Measurements from ENCODE around the gene SLC39A13.
A peak's percentile ranks its signal among the peaks of the same experiment; 100 is the strongest.

The SLC39A13 gene

DNA sequence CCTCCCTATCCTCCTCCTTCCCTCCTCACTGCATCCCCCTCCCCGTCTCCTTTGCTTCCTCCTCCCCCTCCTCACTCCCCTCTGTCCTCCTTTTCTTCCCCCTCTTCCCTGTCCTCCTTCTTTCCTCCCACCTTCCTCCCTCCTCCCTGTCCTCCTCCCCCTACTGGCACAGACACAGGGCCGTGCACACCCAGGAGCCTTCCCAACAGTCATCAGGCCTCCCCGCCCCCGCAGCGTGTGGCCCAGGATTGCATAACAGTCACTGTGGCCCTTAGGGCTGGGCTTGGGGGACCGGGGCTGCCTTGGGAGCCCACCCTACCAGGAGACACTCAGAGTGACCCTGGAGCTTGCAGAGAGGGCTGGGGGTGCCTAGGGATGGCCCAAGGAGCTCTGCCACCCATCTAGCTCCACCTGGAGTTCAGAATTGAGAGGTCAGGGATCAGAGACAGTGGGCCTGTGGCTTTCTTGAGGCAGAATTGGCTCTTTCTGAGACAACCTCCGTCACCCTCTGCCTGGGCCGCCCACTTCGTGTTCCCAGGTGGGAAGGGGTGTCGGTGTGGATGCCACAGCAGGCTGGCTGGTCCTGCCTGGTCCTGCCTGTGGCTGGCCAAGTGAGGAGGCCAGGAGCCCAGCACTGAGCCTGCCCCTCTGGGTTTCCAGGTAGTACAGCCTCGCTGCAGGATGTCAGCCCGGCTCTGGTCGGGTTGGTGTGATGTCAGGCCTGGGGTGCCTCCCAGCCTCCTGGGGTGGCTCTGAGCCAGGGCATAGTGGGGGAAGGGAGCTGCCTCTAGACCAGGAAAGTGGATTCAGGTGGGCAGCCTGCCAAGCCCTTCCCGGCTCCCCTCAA, 31.6 kb upstream of the SLC39A13 start:
- peak overlapping the region; percentile 72; the same call in 1 of the 2 replicates for H3K4me3 ChIP-seq (ENCODE audit: low read length)
- no peak for TF ChIP-seq ZNF274 (IDR thresholded peaks at IDR 0.05; ENCODE audit: low read depth, low read length)

DNA sequence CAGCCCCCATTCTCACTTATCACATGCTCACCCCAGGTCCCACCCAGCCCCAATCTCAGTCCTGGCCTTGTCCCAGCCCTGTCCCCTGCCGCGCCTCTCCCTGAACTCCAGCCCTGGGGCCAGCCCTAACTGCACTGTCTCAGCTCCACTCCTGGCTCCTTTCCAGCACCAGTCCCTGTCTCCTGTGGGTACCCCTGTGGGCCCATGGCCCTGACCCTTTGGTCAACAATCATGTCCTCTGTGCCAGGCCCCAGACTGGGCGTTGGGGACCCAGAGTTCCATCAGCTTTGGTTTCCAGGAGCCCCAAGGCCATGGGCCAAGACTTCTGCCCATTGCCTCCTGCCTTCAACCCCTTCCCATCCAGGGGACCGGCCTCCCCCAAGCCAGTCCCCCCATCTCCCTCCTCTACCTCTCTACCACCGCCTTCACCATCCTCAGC, 30.8 kb upstream of the SLC39A13 start:
- peak overlapping the region; percentile 72; the same call in 1 of the 2 replicates for H3K4me3 ChIP-seq (ENCODE audit: low read length)
- TF ChIP-seq ZNF274 (IDR thresholded peaks at IDR 0.05; ENCODE audit: low read depth, low read length): no peak

DNA sequence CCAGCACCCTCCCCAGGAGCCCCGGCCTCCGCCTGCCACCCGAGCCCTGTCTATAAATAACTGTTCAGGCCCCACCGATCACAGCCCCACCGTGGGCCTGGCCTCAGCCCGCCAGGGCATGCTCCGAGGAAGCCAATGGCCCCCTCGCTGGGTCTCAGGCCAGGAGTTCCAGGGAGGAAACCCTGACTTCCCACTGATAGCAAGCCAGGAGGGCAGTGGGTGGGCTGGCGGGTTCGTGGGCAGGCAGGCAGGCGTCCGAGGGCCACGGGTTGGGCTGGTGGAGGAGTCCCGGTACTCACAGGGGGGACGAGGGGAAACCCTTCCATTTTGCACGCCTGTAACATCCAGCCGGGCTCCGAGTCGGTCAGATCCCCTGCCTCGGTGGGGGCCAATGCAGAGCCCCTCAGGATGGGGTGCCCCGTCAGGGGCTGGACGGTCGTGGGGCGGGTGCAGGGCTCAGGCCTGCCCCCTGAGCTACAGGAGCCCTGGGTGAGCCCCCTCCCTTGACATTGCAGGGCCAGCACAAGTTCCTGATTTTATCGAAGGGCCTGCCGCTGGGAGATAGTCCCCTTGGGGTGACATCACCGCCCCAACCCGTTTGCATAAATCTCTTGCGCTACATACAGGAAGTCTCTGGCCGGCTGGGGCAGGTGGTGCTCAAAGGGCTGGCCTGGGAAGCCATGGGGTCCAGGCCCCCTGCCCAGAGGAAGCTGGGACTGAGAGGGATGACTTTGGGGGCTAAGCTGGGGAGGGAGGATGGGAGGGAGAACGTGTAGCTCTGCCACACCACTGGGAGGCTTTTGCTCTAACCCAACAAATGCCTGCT, 30.2 kb upstream of the SLC39A13 start, which contains the start of gene SPI1:
Gene SPI1 (minus strand): TSS at position 538 of the 826 bp plus-strand sequence. CDS start 194 bp downstream, at position 344.
- TF ChIP-seq ZNF274 (IDR thresholded peaks at IDR 0.05; ENCODE audit: low read depth, low read length): no peak
- H3K4me3 ChIP-seq (ENCODE audit: low read length): peak within 1 kb of the TSS; percentile 72; the same call in 1 of the 2 replicates

DNA sequence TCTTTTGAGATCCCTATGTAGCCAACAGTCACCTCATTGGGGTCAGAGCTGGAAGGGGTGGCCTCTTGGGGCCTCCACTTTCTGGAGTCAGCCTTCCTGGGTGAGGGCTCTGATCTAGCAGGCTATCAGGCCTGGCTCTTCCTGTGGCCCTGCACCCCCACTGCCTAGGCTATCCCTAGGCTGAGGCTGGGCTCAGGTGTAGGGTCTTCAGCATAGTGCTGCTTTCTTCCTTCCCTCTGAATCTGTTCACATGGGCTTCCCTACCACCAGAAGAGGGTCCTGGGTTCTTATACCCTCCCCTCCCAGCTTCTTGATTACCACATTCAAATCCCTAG, 29.6 kb upstream of the SLC39A13 start:
- H3K4me3 ChIP-seq (ENCODE audit: low read length): peak overlapping the region; percentile 72; the same call in 1 of the 2 replicates

DNA sequence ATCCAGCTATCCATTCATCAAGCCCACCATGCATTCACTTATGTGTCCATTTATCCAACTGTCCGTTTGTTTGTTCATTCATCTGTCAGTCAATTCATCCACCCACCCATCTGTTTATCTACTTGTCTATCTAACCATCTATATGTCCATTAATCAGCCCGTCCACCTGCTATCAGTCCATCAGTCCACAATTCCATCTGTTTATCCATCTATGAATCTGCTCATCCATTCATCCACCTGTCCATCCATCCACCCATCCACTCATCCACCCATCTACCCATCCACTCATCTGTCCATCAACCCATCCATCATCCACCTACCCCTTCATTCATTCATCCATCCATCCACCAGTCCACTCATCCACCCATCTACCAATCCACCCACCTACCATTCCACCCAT, 29.1 kb upstream of the SLC39A13 start:
- no peak overlapping the region for H3K4me3 ChIP-seq (ENCODE audit: low read length)
- no peak for TF ChIP-seq ZNF274 (IDR thresholded peaks at IDR 0.05; ENCODE audit: low read depth, low read length)

More for the DNA sequence above, 29.6 kb upstream of the SLC39A13 start:
- no peak for TF ChIP-seq ZNF274 (IDR thresholded peaks at IDR 0.05; ENCODE audit: low read depth, low read length)

DNA sequence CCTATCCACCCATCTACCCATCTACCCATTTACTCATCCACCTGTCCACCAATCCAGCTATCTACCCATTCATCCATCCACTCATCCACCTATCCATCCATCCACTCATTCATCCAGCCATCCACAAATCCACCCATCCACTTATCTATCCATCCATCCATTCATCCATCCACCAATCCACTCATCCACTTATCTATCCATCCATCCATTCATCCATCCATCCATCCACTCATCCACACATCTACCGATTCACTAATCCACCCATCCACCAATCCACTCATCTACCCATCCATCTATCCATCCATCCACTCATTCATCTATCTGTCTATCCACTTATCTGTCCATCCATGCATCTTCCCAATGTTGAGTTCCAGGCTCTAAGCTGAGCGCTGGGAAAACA, 28.3 kb upstream of the SLC39A13 start:
- TF ChIP-seq ZNF274 (IDR thresholded peaks at IDR 0.05; ENCODE audit: low read depth, low read length): no peak
- H3K4me3 ChIP-seq (ENCODE audit: low read length): no peak overlapping the region

DNA sequence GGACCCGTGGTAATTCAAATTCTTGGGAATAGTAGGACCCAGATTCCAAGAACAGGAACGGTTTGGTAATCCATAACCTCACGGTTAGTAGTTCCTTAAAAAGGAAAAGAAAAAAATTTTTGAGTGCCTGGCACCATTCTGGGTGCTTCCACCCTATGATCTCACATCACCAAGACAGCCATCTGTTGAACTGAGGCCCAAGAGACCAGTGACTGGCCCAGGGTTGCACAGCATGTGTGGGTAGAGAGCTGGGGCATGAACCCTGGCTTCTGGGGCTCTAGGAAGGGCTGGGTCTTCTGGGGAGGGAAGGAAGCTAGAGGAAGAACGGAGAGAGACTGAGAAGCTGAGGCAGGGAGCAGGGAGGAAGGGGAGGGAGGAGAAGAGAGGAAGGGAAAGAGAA, 25.3 kb upstream of the SLC39A13 start:
- no peak for TF ChIP-seq ZNF274 (IDR thresholded peaks at IDR 0.05; ENCODE audit: low read depth, low read length)
- H3K4me3 ChIP-seq (ENCODE audit: low read length): no peak overlapping the region

DNA sequence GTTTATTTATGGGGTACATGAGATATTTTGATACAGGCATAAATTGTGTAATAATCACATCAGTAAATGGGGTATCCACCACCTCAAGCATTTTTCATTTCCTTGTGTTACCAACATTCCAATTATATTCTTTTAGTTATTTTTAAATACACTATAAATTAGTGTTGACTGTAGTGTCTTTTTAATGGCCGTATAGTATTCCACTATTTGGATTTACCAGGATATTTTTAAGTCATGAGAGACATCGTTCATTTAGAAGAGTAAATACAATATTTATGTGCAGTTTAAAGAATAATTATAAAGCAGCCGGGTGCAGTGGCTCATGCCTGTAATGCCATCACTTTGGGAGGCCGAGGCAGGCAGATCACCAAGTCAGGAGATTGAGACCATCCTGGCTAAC, 23.9 kb upstream of the SLC39A13 start:
- no peak for TF ChIP-seq ZNF274 (IDR thresholded peaks at IDR 0.05; ENCODE audit: low read depth, low read length)
- no peak overlapping the region for H3K4me3 ChIP-seq (ENCODE audit: low read length)

DNA sequence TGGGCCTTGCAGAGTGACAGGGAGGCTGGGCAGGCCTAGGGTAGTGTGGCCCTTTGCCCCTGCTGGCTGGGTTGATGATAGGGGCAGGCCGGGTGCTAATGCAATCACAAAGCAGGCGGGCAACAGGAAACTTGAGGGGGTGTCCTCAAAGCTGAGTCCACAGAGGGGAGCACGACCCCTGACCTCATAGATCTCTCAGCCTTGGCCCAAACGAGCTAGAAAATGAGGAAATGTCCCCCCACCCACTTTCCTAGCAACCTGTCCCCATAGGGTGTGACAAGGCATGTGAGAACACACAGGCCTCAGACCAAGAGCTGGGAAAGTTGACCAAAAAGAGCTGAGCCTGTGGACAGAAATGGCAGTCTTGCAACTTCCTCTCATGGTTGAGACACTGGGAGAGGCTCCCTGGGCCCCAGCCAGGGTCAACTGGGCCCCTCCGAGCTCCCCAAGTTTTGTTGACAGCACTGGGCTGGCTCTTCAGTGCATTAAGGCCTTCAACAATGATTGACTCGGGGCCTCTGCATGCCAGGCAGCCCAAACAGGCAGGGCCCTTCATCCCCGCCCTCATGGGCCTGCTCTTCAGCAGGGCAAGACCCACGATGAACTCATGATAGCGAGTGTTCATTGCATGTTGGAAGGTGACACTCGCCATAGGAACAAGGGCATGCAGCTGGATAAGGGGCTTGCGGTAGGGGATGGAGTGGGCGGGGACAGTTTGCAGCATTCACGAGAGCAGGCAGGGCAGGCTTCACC, 20.3 kb upstream of the SLC39A13 start:
- no peak for TF ChIP-seq ZNF274 (IDR thresholded peaks at IDR 0.05; ENCODE audit: low read depth, low read length)

DNA sequence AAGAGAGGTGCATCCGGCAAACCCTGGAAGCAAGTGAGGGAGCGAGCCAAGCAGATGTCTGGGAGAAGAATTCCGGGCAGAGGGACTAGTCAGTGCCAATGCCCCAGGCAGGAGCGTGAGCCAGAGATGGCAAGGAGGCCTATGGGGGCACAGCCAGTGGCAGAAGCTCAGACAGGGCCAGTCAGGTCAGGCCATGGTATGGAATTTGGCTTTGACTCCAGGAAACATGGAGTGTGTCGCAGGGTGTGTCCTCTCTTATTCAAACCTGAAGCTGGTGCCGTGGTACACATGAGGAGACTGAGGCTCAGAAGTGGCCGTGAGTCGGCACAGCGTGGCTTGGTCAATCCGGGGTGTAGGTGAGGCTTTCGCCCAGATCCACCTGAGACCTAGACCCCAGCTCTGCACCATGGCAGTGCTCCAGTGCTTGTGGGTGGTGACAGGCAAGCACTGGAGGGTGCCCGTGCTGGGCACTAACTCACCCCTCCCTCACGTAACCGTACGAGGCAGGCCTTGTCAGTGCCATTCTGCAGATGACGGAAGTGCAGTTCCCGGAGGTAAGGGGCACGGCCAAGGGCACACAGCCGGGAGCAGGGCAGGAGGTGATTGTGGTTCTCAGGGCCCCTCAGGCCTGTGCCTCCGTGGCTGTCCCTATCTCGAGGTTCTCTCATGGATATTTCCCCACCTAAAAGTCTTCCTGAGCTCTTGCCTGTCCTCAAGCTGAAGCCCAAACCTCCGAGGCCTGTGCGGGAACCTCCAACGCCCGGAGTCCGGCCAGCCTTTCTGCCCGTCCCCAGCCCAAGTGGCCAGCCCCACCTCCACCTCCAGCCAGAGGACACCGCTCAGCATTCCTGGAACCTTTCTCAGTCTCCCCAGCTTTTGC, 19.5 kb upstream of the SLC39A13 start:
- TF ChIP-seq ZNF274 (IDR thresholded peaks at IDR 0.05; ENCODE audit: low read depth, low read length): no peak
- H3K4me3 ChIP-seq (ENCODE audit: low read length): no peak overlapping the region

More for the DNA sequence above, 20.3 kb upstream of the SLC39A13 start:
- no peak overlapping the region for H3K4me3 ChIP-seq (ENCODE audit: low read length)

DNA sequence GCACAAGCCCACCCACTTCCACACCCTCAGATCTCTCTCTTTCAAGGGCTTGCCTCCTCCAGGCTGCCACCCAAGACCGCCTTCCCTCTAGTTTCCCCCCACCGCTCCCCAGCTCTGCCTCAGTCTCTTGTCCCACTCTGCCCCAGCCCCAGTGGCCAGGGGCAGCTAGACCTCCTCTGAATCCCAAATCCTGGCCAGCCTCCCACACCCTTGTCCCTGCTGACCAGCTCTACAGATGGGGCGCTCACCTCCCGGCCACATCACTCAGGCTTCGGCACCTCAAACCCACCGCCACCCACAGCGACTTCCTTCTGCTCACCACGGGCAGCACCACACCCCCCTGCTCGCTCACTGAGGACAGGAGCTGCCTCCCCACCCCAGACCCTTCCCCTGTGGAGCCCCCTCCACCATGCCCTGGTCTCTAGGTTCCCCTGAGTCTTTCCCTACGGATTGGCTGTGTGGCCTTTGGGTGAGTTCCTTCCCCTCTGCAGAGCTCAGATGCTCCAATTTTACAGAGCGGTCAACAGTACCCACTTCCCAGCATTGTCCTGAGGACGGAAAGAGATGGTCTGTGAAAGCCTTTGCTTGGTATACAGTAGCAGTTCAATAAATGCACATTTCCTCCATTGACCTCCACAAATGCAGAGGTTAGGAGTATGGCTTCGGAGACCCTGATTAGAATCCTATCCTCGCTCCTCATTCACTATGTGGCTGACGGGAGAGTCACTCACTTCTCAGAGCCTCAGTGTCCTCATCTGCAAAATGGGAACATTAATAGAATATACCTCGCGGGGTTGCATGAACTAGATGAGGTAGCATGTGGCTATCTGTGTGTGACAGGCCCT, 18.6 kb upstream of the SLC39A13 start:
- TF ChIP-seq ZNF274 (IDR thresholded peaks at IDR 0.05; ENCODE audit: low read depth, low read length): no peak
- no peak overlapping the region for H3K4me3 ChIP-seq (ENCODE audit: low read length)

DNA sequence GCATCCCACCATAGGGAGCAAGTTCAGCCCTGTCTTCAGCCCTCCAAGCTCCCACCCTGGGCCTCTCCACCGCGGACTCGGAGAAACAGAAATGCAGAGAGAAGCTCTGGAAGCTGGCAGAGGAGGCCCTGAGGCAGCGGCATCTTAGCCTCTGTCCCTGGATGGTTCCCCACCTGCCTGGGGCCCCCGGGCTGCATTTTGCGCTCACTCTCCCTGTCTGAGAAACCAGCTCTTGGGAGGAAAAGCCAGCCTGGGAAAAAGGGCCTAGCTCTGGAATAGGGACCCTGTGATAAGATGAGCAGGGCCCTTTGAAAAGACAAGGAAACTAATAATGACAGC, 18.0 kb upstream of the SLC39A13 start:
- H3K4me3 ChIP-seq (ENCODE audit: low read length): no peak overlapping the region
- TF ChIP-seq ZNF274 (IDR thresholded peaks at IDR 0.05; ENCODE audit: low read depth, low read length): no peak
